Left lung (tissue), 10 donors: Measurements from ENCODE around the gene DNAJC8. TPM values are rescaled to one million over a fixed set of nuclear protein-coding genes. Genes with fewer than 3 reads are reported as not detected.

Experiments
- ATAC-seq: fragments of 200-7000 bp; cut with Tn5 transposase; one replicate; pipeline ENCODE4 v1.9.1; 2020; ENCODE audit warnings: moderate library complexity
- DNase-seq, 4 donors: peaks; one replicate each; pipeline ENCODE4 v3.0.0-alpha.2; 2013 to 2020
- H3K27ac ChIP-seq, 2 donors: fragments of 200-600 bp; sonication (generic) in 1 of 2; one replicate each; pipeline versions ENCODE4 v1.5.0 to v1.8.0; 2020 to 2021
- H3K27me3 ChIP-seq, 2 donors: fragments of 200-600 bp; sonication (generic) in 1 of 2; one replicate each; pipeline versions ENCODE4 v1.5.0 to v1.8.0; 2020 to 2021
- H3K36me3 ChIP-seq, 2 donors: fragments of 200-600 bp; sonication (generic) in 1 of 2; one replicate each; pipeline versions ENCODE4 v1.5.0 to v1.8.0; 2020 to 2021
- H3K4me1 ChIP-seq, 2 donors: fragments of 200-600 bp; one replicate each; pipeline ENCODE4 v1.8.0; 2021
- H3K4me3 ChIP-seq, 2 donors: fragments of 200-600 bp; sonication (generic) in 1 of 2; one replicate each; pipeline versions ENCODE4 v1.5.0 to v1.8.0; 2020 to 2021; ENCODE audit warnings: mild to moderate bottlenecking in 1 of 2
- H3K9me3 ChIP-seq, 2 donors: fragments of 200-600 bp; sonication (generic) in 1 of 2; one replicate each; pipeline versions ENCODE4 v1.5.0 to v1.8.0; 2020 to 2021
- intact Hi-C, 2 donors: fragments of 100-400 bp; cut with DNase I; formaldehyde crosslinking; loops; one replicate each; pipeline versions ENCODE4 v1.11.2 to v1.14.2; 2022
- polyA plus RNA-seq, 6 donors: library from polyadenylated mRNA; unstranded; fragments of 120-200 nt; gene quantifications; one replicate each; pipeline ENCODE4 v1.2.1, GENCODE V29; 2013; ENCODE audit not compliant: insufficient read length in 6 of 6
- total RNA-seq, 2 donors: library from RNA; stranded (reverse); fragmentation: NEBNext Ultra II Directional; extraction: Animal tissue kit (Norgen Biotek cat#: 25700); gene quantifications; one replicate each; pipeline ENCODE4 v1.2.1, GENCODE V29; 2021
- TF ChIP-seq, protein P1 (sequence below), 2 donors: fragments of 200-600 bp; sonication (generic) in 1 of 2; IDR thresholded peaks; one replicate each; pipeline versions ENCODE4 v1.5.0 to v1.8.0; 2021; ENCODE audit warnings: antibody characterized with exemption in 2 of 2
- donor health status: DM: no; HTN: yes; CAD: no.
- donor health status: DM: no; HTN: no; CAD: no.

Gene DNAJC8
- total and polyA plus RNA-seq, 8 donors, result 65.2 to 151 (median 135) TPM

DNA sequence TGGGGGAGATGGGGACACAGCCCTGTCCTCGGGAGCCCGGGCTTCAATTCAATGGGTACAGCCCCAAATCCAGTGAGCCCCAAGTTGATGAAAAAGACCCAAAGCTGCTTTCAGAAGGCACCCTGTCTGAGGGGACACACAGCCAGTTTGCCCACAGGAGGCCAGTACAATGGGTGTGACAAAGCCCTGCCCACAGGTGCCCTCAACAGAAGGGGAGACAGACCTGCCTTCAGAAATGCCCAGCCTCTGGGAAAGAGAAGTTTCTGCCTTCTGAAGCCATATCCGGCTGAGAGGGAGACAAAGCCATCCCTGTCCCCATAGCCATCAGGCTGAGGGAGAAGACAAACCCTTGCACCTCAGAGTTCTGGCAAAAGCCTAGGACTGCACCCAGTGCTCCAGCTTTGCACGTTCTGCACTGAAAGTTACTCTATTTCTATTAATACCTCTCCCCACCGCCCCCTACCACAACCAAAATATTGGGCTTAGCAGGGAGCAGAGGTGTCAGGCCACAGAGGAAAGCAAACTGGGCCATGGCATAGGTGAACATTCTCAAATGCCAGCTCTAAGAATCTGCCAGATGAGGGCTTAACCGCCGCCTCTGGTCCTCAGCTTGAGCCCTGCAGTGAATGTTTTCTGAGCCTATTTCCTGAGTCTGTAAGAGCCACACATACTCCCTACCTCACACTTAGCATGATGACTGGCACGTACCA, 38.3 kb downstream of the DNAJC8 start:
- no peak for DNase-seq
- no peaks in the 10 kb centered on the region for H3K9me3 ChIP-seq
- H3K36me3 ChIP-seq, result peaks cover 0 to 21% of the 10 kb centered on the region in 2 donors
- no peak overlapping the region for H3K27ac ChIP-seq
- H3K4me1 ChIP-seq, result peaks cover 0 to 27% of the 10 kb centered on the region in 2 donors
- no peak for ATAC-seq
- intact Hi-C loops, result no loop called here
- TF ChIP-seq, protein P1, sequence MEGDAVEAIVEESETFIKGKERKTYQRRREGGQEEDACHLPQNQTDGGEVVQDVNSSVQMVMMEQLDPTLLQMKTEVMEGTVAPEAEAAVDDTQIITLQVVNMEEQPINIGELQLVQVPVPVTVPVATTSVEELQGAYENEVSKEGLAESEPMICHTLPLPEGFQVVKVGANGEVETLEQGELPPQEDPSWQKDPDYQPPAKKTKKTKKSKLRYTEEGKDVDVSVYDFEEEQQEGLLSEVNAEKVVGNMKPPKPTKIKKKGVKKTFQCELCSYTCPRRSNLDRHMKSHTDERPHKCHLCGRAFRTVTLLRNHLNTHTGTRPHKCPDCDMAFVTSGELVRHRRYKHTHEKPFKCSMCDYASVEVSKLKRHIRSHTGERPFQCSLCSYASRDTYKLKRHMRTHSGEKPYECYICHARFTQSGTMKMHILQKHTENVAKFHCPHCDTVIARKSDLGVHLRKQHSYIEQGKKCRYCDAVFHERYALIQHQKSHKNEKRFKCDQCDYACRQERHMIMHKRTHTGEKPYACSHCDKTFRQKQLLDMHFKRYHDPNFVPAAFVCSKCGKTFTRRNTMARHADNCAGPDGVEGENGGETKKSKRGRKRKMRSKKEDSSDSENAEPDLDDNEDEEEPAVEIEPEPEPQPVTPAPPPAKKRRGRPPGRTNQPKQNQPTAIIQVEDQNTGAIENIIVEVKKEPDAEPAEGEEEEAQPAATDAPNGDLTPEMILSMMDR (IDR thresholded peaks at IDR 0.05), result no peak
- no peak overlapping the region for H3K4me3 ChIP-seq
- H3K27me3 ChIP-seq, result no peaks in the 10 kb centered on the region

DNA sequence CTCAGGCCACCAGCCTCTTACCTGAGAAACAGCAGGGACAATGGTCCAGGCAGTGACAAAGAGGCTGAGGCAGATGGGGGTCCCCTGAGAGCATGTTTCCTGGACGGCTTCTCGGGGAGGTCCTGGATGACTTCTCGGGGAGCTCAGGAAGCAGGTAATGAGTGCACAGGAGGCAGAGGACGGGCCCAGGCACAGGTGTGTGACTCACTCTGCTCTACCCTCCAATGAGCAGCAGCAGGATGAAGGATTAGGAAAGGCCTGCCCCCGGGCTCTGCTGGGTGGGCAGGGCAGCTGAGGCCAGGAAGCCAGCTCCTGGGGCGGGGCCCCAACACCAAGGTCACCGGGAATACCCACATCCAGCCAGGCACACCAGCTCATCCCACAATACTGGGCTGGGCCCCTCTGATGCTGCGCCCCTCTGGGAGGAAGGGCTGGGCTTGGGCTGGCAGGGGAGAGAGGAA, 39.1 kb downstream of the DNAJC8 start:
- Histone ChIP-seq H3K36me3 (peaks cover 0 to 14% of the 10 kb centered on the region in 2 donors), H3K27ac (no peak overlapping the region), H3K4me1 (peaks cover 0 to 21% of the 10 kb centered on the region in 2 donors), H3K9me3 (no peaks in the 10 kb centered on the region), H3K27me3 (no peaks in the 10 kb centered on the region), H3K4me3 (no peak overlapping the region)
- TF ChIP-seq, protein P1 (IDR thresholded peaks at IDR 0.05), result no peak
- peak; percentile 28 for ATAC-seq
- DNase-seq, result no peak
- intact Hi-C loops, result no loop called here

DNA sequence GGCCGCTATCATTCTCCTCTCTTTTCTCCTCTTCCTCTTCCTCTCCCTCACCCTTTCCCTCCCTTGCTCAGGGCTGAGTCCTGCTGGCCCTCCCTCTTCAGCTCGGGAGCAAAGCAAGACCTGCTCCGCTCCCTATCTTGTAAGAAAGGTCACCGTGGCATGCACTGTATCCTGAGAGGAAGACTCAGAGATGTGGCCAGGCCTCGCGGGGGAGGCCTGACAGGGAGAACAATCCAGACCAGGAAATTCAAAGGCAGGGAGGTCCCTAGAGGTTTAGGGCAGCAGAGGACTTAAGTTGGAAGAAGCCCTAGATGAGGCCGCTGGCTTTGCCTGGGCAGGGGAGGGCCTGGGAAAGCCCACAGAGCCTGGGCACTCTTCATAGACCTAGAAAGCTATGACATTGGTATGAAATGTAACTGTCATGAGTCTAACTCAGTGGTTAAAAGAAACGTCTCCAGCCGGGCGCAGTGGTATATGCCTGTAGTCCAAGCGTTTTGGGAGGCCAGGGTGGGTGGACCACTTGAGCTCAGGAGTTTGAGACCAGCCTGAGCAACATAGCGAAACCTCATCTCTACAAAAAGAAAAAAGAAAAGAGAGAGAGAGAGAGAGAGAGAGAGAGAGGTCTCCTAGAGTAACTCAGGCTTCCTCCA, 41.7 kb downstream of the DNAJC8 start:
- peaks cover 0 to 10% of the 10 kb centered on the region in 2 donors for H3K4me1 ChIP-seq
- no peaks in the 10 kb centered on the region for H3K27me3 ChIP-seq
- H3K4me3 ChIP-seq, result no peak overlapping the region
- peak overlapping the region in 1 of 2 donors; percentile 66 for H3K27ac ChIP-seq
- H3K9me3 ChIP-seq, result no peaks in the 10 kb centered on the region
- intact Hi-C loops, result no loop called here
- DNase-seq, result no peak
- no peaks in the 10 kb centered on the region for H3K36me3 ChIP-seq
- TF ChIP-seq, protein P1 (IDR thresholded peaks at IDR 0.05), result no peak
- no peak for ATAC-seq

DNA sequence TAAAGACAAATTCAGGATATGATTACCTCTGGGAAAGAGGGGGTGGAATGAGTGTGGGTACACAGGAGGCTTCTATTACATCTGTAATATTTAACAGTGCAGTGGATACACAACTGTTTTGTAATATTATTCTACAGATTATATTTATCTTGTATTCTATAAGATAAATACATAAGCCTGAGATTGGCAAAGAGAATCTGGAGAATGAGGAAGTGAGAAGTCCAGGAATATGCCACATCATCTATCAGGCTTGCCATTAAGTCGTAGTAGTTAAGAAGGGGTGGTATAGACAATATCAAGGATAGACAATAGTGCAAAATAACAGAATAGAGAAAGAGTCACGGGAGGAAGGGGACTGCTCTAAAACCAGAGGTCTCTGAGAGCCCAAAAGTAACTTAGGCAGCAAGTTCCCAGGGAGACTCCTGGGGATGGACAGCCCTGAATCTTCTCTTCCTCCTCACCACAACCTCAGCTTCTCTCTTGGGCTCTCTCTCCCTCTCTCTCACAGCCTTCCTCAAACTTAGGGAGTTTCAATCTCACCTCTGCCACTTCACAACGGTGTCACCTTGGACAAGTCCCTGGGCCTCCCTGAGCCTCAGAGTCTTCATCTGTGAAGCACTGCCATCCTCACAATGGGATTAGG, 42.4 kb downstream of the DNAJC8 start:
- TF ChIP-seq, protein P1 (IDR thresholded peaks at IDR 0.05), result no peak
- H3K27me3 ChIP-seq, result no peaks in the 10 kb centered on the region
- intact Hi-C loops, result no loop called here
- no peak overlapping the region for H3K4me3 ChIP-seq
- H3K36me3 ChIP-seq, result no peaks in the 10 kb centered on the region
- no peak for ATAC-seq
- peak overlapping the region in 1 of 2 donors; percentile 66 for H3K27ac ChIP-seq
- H3K9me3 ChIP-seq, result no peaks in the 10 kb centered on the region
- H3K4me1 ChIP-seq, result peaks cover 0 to 10% of the 10 kb centered on the region in 2 donors
- DNase-seq, result no peak

DNA sequence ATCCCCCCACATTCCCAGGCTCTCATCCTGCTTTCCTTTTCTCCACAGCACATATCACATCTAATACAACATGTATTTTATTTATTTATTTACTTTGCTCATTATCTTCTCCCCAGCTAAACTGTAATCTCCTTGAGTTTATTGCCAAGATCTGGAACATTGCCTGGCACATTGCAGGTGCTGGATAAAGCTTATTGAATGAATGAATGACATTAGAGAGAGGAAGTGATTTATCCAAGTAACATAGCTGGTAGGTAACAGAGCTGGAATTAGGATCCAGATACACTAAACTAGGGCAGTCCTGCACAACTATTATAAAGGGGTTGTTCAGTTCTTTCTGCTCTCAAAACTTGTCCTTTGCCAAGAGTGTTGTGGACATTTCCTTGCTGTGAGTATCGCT, 47.8 kb downstream of the DNAJC8 start:
- Histone ChIP-seq H3K9me3 (no peaks in the 10 kb centered on the region), H3K4me1 (peaks cover 0 to 12% of the 10 kb centered on the region in 2 donors), H3K4me3 (no peak overlapping the region), H3K27ac (no peak overlapping the region), H3K27me3 (no peaks in the 10 kb centered on the region), H3K36me3 (no peaks in the 10 kb centered on the region)
- intact Hi-C loops, result no loop called here
- no peak for DNase-seq
- TF ChIP-seq, protein P1 (IDR thresholded peaks at IDR 0.05), result no peak
- ATAC-seq, result no peak
